HuH-7 (cell line): ENCODE data around the gene SLC22A1.
A peak's percentile ranks its signal among the peaks of the same experiment; 100 is the strongest.
"Not testable (repeated sequence)": the region's sequence is repeated elsewhere in the genome, so short reads cannot be mapped to it uniquely, and the experiment has no call there.

Experiments
- DNase-seq: peaks from one replicate; pipeline ENCODE4 v3.0.0; 2011; ENCODE audit warnings: low spot score

The SLC22A1 gene

DNA sequence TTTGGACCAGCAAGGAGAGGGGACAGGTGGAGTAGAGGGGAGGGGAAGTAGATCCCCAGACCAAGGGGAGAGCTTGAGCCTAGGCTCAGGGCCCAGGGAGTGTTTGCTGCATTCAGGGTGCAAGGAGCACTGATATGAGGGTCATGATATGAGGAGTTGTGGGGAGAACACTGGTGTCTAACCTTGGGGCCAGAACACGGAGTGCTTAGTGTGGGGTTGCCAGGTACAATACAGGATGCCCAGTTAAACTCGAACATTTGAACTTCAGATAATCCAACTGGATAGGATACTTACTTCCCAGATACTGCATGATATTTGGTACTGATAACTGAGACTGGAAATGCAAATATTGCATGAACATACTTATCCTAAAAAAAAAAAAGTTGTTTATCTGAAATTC lies 2.4 kb downstream of the SLC22A1 start:
- no peak for DNase-seq

DNA sequence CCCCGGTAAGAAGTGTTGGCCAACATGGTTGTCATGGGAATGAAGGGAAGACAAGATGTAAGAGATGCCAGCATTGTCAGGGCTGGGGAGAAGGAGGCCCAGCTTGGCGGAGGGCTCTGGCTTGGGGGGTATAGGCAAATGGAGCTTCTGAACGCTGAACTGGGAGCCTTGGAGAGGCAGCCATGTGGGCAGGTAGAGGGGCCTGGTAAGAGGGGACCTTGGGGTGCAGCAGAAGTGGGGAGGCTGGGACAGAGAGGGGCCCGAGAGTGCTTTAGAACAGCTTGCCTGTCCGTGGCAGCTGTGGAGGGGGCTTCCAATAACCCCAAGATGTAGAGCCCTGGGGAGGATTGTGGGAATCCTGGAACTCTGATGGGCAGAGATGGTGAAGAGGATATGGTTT lies 3.0 kb downstream of the SLC22A1 start:
- no peak for DNase-seq

DNA sequence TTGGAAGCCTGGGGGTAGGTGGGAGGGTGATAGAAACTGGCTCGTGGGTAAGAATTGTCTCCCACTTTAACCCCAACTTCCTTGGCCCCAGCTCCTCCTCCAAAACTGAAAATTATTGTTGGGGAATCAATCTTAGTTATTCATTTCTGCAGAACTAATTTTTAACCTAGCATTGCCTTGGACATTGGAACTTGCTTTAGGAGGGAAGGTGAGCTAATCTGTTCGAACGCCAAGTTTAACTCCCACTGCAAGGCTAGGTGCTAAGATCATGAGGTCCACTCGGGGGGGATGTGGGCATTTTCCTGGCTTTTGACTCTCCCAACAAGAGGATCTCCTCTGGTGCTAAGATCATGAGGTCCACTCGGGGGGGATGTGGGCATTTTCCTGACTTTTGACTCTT lies 3.5 kb downstream of the SLC22A1 start:
- DNase-seq: not testable (repeated sequence)

DNA sequence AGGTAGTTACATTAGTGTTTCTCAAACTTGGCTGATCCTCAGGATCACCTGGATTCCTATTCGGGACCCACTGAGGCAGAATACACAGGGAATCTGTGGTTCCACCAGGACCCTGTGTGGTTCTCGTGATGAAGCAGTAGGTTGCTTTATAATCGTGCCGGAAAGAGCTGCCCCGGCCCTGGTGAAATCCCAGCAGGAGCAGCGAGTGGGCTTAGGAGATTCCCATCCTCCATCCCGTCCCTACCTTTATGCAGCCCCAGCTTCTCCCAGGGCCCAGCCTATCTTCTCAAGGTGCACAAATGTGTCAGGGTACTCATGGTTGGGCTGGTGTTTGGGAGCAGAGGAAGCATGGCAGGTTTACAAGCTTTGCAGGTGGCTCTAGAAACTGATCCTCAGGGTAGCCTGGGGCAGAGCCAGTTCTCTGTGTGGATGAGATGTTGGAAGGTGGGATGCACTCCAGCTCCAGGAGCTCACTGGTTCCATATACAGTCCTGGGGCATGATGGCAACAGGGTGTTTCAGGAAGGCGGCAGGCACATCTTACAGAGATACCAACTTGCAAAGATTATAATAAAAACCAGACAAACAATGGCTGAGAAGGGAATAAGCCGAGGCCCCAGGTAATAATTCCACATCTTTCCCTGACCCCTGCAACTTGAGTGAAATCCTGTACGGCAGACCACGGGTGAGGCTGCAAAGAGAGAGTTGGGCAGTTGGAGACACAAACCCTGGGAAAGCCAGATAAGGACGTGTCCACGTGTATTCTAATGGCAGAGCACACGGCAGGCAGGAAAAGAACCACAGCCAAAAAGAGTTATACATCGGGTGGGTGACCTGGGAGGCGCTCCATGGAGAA lies 5.9 kb downstream of the SLC22A1 start:
- DNase-seq: no peak

DNA sequence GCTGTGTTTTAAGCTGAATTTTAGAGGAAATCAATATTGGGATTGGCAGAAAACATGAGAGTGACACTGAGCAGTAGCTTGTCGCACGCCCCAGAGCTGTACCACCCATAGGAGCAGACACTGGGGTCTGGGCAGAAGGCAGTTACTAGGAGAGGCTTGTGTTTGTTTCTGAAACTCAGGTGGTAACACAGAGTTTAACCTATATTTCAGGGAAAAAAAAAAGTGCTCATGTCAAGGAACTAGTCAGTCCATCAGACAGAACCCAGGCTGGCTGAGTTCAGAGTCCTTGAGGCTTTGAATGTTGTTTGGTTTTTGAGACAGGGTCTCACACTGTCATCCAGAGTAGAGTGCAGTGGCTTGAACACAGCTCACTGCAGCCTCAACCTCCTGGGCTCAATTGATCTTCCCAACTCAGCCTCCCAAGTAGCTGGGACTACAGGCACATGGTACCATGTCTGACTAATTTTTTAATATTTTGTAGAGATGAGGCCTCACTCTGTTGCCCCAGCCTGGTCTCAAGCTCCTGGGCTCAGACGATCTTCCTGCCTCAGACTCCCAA lies 6.6 kb downstream of the SLC22A1 start:
- no peak for DNase-seq

DNA sequence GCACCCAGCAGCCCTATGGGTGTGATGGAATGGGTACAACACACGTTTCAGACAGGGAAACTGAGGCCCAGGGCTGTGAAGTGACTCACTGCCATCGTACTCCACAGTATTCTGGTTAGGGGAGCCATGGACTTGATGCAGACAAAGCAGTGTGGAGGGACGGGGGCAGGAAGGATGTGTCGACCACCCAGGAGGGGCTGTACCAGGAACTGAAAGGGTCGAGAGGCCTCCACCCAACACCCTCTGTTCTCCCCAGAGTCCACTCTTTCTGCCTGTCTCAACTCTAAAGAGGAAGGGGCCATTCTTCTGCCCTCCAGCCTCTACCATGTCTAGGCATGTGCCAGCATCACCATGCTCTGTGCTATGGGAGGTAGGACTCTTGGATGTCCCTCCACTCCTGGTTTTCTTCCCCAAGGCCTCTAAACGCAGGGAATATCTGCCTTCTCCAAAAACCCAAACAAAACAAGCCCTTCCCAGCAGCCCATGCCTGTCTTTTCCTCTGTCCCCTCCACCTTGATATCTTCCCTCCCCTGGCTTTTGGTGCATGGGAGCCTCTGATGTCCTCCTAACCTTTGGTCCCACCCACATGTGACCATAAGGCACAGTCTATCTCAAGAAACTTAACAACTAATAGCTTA lies 7.4 kb downstream of the SLC22A1 start:
- no peak for DNase-seq

DNA sequence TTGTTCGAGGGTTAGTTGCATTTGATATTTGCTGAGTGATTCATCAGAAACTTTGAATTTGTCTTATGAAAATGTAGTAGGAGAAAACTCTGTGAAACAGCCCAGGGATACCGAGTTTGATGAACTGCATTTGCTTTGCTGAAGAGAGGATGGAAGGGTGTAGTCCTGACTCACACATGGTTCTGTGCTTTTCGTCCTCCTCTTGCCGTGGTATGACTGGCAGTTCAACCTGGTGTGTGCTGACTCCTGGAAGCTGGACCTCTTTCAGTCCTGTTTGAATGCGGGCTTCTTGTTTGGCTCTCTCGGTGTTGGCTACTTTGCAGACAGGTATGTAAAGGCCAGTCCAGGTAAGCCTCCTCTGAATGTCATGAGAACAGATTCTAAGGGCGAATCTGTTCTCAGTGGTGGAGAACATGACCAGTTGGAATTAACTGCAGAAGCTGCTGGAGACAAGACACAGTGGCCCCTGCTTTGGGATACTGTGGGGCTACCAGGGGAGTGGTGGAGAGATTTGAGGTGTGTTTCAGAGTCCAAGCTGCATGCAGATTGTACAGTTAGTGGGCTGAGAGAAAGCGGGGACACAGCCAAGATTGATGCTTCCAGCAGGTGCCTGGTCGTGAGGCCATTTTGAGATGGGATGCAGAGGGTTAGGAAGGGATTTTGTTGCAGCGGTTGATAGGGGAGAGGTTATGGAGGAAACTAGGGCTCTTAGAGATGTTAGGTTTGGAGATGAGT lies 8.4 kb downstream of the SLC22A1 start:
- DNase-seq: no peak

DNA sequence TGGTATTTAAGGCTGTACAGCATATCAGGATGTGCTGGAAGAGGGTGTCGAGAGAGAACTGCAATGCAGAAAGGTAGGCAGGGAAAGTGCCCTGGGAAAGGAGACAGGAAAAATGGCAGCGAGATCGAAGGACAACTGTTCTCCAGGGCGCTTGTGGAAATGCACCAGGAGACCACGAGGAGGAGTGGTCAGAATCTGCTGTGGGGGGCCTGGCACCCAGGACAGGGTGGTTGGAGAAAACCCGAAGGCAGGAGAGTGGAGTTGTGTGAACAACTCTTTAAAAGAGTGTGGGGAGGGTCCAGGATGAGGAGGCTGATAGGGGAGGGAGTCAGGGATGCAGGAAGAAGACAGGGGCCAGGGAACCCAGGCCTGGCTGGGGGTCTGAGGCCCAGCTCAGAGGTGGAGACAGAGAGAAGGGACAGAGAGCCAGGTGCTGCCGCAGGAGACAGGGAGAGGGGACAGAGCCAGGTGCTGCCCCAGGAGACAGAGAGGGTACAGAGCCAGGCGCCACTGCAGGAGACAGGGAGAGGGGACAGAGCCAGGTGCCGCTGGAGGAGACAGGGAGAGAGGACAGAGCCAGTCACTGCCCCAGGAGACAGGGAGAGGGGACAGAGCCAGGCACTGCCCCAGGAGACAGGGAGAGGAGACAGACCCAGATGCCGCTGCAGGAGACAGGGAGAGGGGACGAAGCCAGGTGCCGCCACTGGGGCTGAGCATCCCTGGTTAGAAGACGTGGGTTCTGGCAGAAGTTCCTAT lies 9.3 kb downstream of the SLC22A1 start:
- no peak for DNase-seq

DNA sequence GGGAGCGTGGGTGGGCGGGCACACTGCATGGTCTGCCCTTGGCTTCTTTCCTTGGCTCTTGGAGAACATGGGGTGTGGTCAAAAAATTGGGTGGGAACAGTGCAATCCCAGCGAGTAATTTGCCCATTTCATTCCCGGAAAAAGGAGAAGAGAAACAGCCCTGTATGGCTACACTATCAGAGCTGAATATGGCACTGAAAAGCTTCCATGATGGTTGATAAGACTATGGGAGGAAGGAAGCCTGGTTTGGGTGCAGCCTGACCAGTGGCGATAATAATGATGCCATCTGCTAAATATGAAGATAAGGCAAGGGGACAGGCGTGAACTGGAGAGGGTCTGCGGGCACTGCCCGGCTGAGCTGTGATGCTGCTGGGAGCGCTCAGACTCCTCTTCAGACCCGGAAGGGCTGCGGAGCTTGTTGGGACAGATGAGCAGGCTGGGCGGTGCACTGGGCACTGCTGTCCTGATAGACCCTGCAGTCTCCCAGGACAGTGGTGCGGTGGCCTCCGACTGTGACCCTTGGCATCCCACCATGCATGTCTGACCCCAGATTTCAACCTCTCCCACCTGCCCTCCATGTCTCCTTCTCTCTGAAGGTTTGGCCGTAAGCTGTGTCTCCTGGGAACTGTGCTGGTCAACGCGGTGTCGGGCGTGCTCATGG lies 10.2 kb downstream of the SLC22A1 start:
- no peak for DNase-seq

DNA sequence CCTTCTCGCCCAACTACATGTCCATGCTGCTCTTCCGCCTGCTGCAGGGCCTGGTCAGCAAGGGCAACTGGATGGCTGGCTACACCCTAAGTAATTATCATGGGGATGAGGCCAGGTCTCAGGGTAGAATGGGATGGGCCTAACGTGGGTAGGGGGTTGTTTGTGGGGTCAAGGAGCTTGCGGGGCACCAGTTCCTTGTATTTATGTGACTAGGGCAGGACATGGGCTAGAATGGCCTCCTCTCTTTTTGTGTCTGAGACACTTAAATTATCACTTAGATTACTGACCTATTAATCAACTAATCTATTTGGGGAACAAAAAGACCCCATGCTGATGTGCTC lies 10.7 kb downstream of the SLC22A1 start:
- DNase-seq: no peak

DNA sequence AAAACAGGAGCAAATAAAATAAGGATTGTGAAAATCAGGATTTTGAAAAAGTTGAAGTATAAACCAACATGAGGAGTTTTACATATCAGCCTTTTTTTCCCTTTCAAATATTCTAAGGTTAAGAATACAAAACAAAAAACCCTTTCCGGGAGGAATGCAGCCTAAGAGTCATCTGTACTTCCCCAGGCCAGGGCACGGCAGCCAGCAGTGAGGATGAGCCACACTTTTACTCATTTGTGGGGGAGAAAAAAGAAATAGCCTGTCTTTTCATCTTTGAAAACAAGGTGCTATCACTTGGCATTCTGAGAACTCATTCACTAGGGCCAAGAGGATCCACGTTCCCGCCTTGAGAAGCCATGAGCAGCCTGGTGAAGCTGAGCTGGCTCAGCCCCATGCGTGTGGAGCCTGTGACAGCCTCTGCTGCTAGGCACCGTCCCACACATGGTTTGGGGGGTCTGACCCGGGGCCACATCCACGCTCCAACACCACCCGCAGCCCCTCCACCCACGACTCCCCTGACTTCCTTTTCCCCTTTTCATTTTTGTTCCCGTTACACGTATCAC lies 11.2 kb downstream of the SLC22A1 start:
- DNase-seq: no peak

DNA sequence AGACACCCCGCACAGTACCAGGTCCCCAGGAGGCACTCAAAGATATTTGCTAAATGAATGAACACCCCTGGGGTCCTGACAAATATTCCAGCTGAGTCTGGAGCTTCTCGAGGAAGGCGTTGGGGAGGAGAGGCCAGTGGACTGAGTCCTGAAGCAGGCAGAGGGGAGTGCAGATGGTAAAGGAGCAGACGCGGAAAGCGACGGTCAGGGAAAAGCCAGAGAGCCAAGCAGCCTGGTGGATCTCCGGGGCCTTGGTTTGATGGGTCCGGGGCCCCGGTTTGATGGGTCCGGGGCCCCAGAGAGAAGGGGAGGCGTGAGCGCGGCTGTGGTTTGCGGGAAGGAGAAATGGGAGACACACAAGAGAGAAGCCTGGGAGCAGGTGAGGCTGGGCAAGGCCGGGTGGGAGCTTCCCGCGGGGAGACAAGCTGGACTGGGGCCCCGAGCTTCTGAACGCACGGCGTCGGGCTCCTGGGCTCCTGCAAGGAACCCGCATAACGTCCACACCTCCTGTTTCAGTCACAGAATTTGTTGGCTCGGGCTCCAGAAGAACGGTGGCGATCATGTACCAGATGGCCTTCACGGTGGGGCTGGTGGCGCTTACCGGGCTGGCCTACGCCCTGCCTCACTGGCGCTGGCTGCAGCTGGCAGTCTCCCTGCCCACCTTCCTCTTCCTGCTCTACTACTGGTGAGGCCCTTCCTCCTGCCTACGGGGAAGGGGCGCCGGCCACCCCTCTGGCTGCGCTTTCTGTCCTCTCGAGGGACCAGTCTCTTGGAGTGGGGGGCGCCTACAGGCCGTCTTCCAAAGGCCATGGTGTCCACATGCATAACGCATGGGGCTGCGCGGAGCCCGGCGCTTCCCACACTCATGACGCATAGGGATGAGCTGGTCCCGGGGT lies 12.1 kb downstream of the SLC22A1 start:
- no peak for DNase-seq

DNA sequence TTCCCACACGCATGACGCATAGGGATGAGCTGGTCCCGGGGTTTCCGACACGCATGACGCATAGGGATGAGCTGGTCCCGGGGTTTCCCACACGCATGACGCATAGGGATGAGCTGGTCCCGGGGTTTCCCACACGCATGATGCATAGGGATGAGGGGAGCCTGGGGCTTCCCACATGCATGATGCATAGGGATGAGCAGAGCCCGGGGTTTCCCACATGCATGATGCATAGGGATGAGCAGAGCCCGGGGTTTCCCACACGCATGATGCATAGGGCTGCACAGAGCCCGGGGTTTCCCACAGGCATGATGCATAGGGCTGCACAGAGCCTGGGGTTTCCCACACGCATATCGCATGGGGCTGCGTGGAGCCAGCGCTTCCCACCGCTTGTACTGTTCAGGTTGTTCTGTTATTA lies 12.7 kb downstream of the SLC22A1 start:
- not testable (repeated sequence) for DNase-seq

DNA sequence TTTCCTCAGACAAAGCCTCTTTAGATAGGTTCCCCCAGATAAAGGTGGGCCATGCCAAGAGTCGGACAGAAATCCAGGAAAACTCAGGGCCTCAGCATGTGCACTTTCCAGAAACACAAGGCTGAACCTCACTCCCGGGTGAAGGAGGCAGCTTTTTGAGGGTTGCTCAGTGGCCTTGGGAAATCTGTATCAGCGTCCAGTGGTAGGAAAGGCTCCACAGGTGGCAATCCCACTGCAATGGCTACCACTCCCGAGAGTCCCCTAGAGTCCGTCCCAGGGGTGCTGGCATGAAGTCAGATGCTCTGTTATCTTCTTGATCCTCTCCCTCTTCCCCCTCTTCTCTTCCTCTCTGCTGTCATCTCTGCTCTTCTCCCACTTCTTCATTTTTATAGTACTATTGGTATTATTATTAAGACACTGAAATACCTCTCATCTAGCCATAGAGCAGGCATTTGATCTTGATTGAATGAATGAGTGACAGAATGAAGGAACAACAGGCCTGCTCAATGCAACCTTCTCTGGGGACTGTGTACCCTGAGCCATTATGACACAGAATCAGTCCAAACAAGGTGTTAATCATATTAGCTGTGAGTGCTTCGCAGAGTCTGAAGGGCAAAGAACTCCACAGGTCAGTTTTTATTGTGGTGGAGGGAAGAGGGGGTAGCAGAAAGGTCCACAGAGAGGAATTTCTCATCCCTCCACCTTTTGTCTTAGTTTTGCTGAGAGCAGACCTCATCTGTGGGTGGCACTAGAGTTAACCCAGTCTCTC lies 13.3 kb downstream of the SLC22A1 start:
- DNase-seq: no peak

DNA sequence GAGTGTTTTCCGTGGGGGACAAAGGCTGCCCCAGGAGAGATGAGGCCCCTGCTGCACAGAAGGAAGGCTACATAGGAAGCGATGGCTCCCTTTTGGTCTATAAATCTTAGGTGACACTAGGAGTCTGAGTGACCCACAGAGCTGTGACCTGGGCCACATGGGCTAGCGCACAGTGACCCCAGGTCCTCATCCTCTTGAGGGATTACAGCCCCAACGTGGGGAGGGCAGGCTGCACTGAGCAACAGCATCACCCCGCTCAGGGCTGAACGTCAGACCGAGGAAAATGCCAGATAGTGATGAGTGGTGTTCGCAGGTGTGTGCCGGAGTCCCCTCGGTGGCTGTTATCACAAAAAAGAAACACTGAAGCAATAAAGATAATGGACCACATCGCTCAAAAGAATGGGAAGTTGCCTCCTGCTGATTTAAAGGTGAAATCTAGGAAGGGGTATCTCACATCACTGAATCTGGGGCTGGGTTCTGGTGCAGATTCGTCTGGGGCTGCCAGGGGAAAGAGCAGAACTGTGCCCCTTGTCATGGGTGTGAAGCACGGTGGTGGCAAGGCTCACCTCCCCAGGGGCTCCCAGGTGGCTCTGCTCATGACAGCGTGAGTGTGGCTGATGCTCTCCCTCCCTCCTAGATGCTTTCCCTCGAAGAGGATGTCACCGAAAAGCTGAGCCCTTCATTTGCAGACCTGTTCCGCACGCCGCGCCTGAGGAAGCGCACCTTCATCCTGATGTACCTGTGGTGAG lies 14.5 kb downstream of the SLC22A1 start:
- DNase-seq: no peak

DNA sequence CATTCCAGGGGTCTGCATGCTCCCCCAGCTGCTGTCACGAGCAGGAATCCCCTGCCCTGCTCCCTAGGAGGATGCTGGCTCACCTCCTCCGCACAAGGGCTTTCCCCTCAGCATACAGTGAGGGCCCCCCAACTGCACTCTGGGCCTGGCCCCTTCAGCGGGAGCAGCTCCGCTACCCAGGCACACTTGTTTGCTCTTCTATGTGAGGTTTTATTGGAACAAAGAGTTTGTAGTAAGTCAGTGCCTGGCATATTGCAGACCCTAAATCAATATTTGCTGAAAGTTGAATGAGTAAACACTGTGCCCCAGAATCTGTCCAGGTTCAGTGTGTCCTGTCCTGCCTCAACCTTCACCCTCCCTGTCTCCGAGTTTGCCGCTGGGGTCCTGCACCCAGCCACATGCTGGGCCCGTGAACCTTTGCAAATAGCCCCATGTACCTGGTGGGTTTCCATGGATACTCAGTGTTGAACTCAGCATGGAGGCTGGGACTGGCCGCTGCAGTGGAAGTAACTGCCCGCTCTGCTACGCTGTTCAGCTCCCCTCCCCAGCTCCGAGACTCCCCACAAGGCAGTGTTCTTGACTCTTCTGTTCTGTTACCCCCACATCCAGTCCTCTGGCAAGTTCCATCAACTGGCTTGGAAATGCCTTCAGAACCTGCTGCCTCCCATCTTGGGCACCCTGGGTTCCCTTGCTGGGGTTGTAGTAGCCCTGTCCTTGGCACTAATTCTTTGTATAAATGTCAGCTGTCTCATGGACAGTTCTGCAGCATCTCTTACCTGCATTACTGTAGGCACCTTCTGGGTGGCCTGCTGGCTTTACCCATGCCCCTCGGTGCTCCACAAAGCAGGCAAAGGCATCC lies 15.7 kb downstream of the SLC22A1 start:
- no peak for DNase-seq

DNA sequence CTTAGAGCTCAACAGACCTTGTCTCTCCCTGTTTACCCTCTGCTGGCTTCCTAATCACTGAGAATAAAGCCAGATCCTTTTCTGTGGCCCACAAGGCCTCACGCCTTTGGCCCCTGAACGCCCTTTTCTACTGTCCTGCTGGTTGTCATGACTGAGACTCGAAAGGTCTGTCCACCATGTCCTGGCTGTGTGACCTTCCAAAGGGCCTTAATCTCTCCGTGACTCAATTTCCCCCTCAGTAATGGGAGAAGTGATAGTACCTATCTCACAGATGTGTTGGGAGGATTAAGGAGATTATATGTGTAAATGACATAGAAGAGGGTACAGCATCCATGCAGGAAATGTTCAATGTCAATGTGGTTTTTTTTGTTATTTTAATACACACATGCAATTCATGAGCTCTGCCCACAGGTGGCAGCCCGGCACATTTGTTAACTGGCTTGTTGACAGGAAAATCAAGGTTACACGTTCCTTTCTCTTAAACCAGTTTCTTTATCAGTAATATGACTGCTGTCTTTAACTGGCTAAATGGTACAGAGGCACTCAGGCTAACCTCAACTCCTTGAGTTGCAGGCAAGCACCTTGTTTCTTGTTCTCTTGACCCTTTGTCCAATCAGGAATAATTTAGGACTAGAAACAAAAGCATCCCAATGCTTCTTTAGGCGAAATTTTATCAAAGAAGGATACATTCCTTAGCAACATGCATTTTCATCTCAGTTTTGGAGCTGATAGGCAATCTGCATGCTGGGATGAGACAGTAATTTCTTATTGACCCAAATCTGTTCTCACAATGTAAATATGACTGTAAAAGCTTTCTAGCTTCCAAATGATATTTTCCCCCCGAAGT lies 16.6 kb downstream of the SLC22A1 start:
- DNase-seq: peak; percentile 62
